Activated T-helper 2 cell treated with anti-CD3 and anti-CD28 coated beads, Interferon-gamma antibody, Interleukin-2, Interleukin-4, amounts not matched to agents 10 μg/mL and 5 μg/mL and 100 μg/mL, durations not matched to agents 14 hours and 24 hours and 36 hours (primary cell): ENCODE results near the gene HTATSF1. TPM values are rescaled to one million over a fixed set of nuclear protein-coding genes. Genes with fewer than 3 reads are reported as not detected.

Experiments used
- DNase-seq: peaks from one replicate; pipeline ENCODE4 v3.0.0; 2021; ENCODE audit warnings: low spot score
- H3K27ac Mint-ChIP-seq: one replicate; pipeline ENCODE4 v1.8.0; 2021; ENCODE audit warnings: mixed read lengths
- H3K27me3 Mint-ChIP-seq: one replicate; pipeline ENCODE4 v1.8.0; 2021; ENCODE audit warnings: low read depth, mixed read lengths
- H3K36me3 Mint-ChIP-seq: one replicate; pipeline ENCODE4 v1.8.0; 2021; ENCODE audit warnings: low read depth, mixed read lengths
- H3K4me1 Mint-ChIP-seq: one replicate; pipeline ENCODE4 v1.8.0; 2021; ENCODE audit warnings: low read depth, mixed read lengths
- H3K4me3 Mint-ChIP-seq: one replicate; pipeline ENCODE4 v1.8.0; 2021; ENCODE audit warnings: low read depth, mild to moderate bottlenecking, moderate library complexity, mixed read lengths
- H3K9me3 Mint-ChIP-seq: one replicate; pipeline ENCODE4 v1.8.0; 2021; ENCODE audit warnings: mixed read lengths
- intact Hi-C: fragments of 100-400 bp; cut with micrococcal nuclease; formaldehyde crosslinking; loops from one replicate; pipeline ENCODE4 v1.15.1; 2023
- total RNA-seq: library from RNA; stranded (reverse); gene quantifications from 2 replicates; pipeline ENCODE4 v1.2.3, GENCODE V29; 2022

The HTATSF1 gene, protein sequence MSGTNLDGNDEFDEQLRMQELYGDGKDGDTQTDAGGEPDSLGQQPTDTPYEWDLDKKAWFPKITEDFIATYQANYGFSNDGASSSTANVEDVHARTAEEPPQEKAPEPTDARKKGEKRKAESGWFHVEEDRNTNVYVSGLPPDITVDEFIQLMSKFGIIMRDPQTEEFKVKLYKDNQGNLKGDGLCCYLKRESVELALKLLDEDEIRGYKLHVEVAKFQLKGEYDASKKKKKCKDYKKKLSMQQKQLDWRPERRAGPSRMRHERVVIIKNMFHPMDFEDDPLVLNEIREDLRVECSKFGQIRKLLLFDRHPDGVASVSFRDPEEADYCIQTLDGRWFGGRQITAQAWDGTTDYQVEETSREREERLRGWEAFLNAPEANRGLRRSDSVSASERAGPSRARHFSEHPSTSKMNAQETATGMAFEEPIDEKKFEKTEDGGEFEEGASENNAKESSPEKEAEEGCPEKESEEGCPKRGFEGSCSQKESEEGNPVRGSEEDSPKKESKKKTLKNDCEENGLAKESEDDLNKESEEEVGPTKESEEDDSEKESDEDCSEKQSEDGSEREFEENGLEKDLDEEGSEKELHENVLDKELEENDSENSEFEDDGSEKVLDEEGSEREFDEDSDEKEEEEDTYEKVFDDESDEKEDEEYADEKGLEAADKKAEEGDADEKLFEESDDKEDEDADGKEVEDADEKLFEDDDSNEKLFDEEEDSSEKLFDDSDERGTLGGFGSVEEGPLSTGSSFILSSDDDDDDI
- total RNA-seq, result 43.8 and 47.3 TPM in 2 replicates

DNA sequence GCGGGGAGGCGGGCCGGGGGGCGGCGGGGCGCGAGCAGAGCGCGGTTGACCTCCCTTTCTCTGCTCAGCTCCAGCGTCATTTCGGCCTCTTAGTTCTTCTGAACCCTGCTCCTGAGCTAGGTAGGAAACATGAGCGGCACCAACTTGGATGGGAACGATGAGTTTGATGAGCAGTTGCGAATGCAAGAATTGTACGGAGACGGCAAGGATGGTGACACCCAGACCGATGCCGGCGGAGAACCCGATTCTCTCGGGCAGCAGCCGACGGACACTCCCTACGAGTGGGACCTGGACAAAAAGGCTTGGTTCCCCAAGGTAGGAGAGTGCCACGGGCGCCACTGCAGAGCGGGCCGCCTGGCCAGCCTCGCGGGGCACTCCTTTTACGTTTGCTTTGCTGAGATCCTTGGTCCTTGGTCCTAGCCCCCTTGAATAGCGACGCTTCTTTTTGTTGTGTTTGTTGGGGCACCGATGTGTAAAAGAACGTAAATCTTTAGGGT, at the start of gene HTATSF1:
Gene HTATSF1, plus strand, starts transcription at position 37 of the 497 bp plus-strand sequence. Its CDS starts 93 bp downstream, at position 130.
- Mint-ChIP-seq H3K36me3 (peaks cover 20% of the 10 kb centered on the region), H3K27ac (peak within 1 kb of the TSS; percentile 95), H3K4me3 (peak within 1 kb of the TSS; percentile 93), H3K27me3 (no peaks in the 10 kb centered on the region), H3K9me3 (no peaks in the 10 kb centered on the region), H3K4me1 (peaks cover 11% of the 10 kb centered on the region)
- intact Hi-C loops, result loop anchor here (2.0 to 10.0 kb wide), 4 partner anchors 79 to 525 kb away; partner anchors contain the start of gene MMGT1
- no peak for DNase-seq

DNA sequence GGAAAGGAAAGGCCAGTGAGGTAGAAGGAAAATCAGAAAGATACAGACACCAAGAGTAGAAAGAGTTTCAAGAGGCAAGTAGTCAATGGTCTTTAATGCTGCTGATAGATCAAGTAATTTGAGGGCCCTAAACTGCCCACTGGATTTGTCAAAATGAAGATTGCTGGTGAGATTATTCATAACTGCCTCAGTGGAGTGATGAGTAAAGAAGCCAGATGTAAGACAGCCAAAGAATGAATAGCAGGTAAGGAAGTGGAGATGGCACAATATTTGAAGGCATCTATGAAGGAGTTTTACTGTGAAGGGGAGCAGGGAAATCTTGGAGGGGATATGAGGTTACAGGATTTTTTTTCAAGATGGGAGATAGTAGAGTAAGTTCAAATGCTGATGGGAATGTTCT, 49.4 kb upstream of the HTATSF1 start:
- DNase-seq, result no peak
- no peaks in the 10 kb centered on the region for H3K36me3 Mint-ChIP-seq

DNA sequence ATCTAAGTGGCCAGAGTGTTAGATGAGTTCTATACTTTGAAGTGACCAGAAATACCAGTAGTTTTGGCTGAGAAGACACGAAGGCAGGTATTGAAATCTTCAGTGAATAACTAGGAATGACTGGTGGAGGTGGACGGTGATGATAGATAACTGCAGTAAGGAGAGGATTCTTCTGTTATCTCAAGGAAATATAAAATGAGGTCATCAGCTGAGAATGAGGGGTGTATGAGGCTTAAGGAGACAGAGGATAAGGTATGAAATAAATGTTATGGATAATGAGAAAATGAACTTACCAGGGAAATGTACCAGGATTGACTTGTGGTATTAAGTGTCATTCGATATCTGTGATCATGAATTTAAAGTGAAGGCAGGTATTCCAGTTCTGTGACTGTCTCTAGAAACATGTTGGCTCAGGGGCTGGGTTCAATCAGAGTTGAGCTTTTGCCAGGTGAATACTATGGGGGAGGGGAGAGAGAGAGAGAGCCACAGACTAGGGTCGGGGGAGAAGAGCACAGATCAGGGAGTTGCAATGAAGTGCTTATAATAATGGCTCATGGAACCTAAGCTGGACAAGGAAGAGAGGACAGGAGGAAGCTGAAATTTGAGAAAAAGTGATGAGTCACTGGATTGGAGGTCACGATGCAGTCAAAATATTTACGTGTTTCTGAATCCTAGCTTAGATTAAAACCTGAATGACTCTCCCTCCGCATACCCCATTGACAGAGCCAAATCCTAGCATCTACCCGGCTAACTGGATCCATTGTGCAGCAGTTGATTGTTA, 47.2 kb upstream of the HTATSF1 start:
- no peaks in the 10 kb centered on the region for H3K36me3 Mint-ChIP-seq
- no peaks in the 10 kb centered on the region for H3K9me3 Mint-ChIP-seq
- no peak overlapping the region for H3K4me3 Mint-ChIP-seq
- no peak overlapping the region for H3K27ac Mint-ChIP-seq
- intact Hi-C loops, result no loop called here
- H3K4me1 Mint-ChIP-seq, result no peaks in the 10 kb centered on the region
- no peaks in the 10 kb centered on the region for H3K27me3 Mint-ChIP-seq
- no peak for DNase-seq

More for the DNA sequence above, 49.4 kb upstream of the HTATSF1 start:
- intact Hi-C loops, result no loop called here
- H3K9me3 Mint-ChIP-seq, result no peaks in the 10 kb centered on the region
- H3K4me3 Mint-ChIP-seq, result no peak overlapping the region
- no peak overlapping the region for H3K27ac Mint-ChIP-seq
- no peaks in the 10 kb centered on the region for H3K27me3 Mint-ChIP-seq
- H3K4me1 Mint-ChIP-seq, result no peaks in the 10 kb centered on the region

DNA sequence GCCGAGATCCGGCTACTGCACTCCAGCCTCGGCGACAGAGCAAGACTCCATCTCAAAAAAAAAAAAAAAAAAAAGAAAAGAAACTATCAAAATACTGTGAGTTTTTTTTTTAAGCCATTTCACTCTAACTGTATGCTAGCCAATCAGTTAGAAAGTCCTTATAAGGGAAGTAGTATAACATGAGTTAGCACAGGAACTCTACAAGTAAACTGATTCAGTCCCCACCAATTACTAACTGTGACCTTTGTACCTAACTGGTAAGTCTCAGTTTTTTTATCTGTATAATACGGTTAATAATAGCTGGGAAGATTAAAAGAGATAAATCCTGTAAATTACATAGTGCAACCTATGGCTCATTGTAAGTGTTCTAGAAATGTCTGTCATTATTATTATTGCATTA, 44.8 kb upstream of the HTATSF1 start:
- Mint-ChIP-seq H3K4me3 (no peak overlapping the region), H3K9me3 (no peaks in the 10 kb centered on the region), H3K27ac (no peak overlapping the region), H3K36me3 (no peaks in the 10 kb centered on the region), H3K27me3 (no peaks in the 10 kb centered on the region), H3K4me1 (no peaks in the 10 kb centered on the region)
- intact Hi-C loops, result no loop called here
- DNase-seq, result no peak

DNA sequence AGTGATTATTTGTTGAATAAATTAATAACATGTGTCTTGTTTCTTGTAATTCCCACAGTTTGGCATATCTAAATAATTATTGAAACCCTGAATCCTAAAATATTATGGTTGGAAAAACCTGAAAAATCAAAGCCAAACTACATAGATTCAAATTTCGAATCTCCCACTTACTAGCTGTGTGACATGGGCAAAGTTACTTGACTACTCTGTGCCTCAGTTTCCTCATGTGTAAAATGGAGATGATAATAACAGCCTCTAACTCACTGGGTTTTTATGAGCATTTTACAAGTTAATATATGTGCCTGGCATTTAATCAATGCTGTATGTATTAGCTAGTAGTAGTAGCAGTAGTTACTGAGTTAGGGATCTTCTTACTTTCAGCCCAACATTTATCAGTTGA, 44.3 kb upstream of the HTATSF1 start:
- Mint-ChIP-seq H3K4me1 (no peaks in the 10 kb centered on the region), H3K36me3 (no peaks in the 10 kb centered on the region), H3K9me3 (no peaks in the 10 kb centered on the region), H3K27me3 (no peaks in the 10 kb centered on the region), H3K4me3 (no peak overlapping the region), H3K27ac (no peak overlapping the region)
- intact Hi-C loops, result no loop called here
- no peak for DNase-seq

DNA sequence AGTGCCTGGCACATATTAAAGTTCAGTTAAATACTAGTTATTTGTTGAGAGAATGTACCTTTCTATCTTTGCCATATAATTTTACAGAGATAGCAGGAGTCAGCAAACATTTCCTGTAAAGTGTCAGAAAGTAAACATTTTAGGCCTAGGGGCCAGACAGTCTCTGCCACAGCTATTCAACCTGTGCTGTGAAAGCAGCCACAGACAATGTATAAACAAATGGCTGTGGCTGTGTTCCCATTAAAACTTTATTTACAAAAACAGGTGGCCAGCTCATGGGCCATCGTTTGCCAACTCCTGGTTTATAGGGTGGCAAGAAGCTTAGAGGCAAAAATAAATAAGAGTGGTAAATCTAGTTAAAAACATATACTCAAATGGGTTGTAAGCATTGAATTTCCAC, 43.6 kb upstream of the HTATSF1 start:
- DNase-seq, result no peak
- H3K27me3 Mint-ChIP-seq, result no peaks in the 10 kb centered on the region
- no peaks in the 10 kb centered on the region for H3K36me3 Mint-ChIP-seq
- H3K4me1 Mint-ChIP-seq, result no peaks in the 10 kb centered on the region
- no peak overlapping the region for H3K4me3 Mint-ChIP-seq
- intact Hi-C loops, result no loop called here
- H3K9me3 Mint-ChIP-seq, result no peaks in the 10 kb centered on the region
- H3K27ac Mint-ChIP-seq, result no peak overlapping the region

DNA sequence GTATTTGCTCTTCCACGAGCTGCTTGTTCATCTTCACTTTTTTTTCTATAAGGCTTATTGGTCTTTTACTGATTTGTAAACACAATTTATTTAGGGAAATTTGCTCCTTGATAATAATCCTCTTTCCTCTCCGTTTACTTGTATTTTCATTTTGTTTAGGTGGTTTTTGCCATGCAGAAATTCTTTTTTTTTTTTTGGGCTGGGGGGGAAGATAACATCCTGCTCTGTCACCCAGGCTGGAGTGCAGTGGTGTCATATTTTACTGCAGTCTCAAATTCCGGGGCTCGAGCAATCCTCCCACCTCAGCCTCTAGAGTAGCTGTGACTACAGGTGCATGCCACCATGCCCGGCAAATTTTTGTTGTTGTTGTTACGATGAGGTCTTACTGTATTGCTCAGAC, 41.3 kb upstream of the HTATSF1 start:
- Mint-ChIP-seq H3K4me1 (no peaks in the 10 kb centered on the region), H3K27me3 (no peaks in the 10 kb centered on the region), H3K36me3 (no peaks in the 10 kb centered on the region), H3K27ac (no peak overlapping the region), H3K9me3 (no peaks in the 10 kb centered on the region), H3K4me3 (no peak overlapping the region)
- no peak for DNase-seq
- intact Hi-C loops, result no loop called here

DNA sequence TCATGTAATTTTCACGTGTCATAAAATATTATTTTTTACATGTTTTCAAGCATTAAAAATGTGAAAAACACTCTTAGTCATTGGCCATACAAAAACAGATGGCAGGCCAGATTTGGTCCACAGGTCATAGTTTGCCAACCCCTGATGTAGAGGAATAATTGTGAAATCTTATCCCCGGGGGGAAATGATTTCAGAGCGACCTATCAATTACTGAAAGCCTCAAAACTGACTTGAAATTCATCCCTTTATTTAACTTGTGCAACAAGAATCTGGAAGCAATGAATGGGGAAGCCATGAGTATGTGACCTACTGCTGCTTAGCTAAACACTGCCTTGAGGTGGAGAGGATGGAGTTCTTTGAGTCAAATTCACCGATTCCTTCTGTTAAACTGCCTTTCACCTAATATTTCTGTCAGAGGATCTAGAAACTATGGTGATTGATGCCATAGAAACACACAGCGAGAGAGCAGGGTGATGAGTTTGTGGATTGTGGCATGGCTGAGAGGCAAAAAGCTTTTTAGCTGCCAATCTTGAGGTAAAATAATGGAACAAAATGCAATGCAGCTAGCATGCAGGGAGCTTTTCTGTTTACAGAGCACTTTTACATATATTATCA, 40.0 kb upstream of the HTATSF1 start:
- Mint-ChIP-seq H3K4me3 (no peak overlapping the region), H3K4me1 (no peaks in the 10 kb centered on the region), H3K9me3 (no peaks in the 10 kb centered on the region), H3K27me3 (peaks cover 2% of the 10 kb centered on the region), H3K27ac (no peak overlapping the region), H3K36me3 (no peaks in the 10 kb centered on the region)
- DNase-seq, result no peak
- intact Hi-C loops, result no loop called here

DNA sequence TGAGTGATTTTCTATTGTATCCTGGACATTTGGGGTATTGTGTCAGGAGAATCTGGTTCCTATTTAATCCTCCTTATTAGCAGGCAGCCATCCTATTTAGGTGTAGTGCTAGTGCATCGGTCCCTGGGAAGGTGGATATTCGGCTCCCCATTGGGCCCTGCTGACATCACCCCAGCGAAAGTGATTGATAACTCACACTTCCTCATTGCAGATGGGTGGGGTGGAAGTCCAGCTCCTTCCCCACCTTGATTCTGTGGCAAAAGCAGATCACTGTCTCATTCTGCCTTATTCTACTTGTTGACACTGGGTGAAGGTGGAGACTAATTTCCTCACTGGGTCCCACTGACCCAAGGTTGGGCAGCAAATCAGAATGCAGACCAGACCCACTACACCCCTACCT, 32.8 kb upstream of the HTATSF1 start:
- H3K27ac Mint-ChIP-seq, result no peak overlapping the region
- H3K36me3 Mint-ChIP-seq, result no peaks in the 10 kb centered on the region
- H3K27me3 Mint-ChIP-seq, result peaks cover 6% of the 10 kb centered on the region
- no peaks in the 10 kb centered on the region for H3K4me1 Mint-ChIP-seq
- no peak overlapping the region for H3K4me3 Mint-ChIP-seq
- DNase-seq, result no peak
- H3K9me3 Mint-ChIP-seq, result no peaks in the 10 kb centered on the region
- intact Hi-C loops, result no loop called here

DNA sequence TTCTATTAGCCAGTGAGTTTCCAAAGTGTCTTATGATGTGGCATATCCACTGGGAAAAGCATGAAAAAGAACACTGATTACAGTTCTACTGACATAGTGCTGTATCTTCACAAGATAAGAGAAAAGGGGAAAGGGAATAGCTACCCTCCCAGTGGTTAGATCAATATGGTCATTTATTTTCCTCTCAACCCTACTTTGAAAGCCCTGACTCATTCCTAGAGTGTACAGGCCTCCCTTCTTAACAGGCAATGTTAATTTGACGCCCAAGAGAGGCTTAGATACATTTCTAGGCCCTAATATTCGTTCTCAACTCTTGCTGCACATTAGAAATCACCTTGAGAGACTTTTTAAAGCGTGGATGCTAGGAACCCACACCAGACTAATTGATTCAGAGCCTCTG, 30.1 kb upstream of the HTATSF1 start:
- H3K27ac Mint-ChIP-seq, result no peak overlapping the region
- intact Hi-C loops, result no loop called here
- no peaks in the 10 kb centered on the region for H3K9me3 Mint-ChIP-seq
- H3K4me1 Mint-ChIP-seq, result no peaks in the 10 kb centered on the region
- H3K27me3 Mint-ChIP-seq, result peaks cover 4% of the 10 kb centered on the region
- no peak overlapping the region for H3K4me3 Mint-ChIP-seq
- no peak for DNase-seq
- H3K36me3 Mint-ChIP-seq, result no peaks in the 10 kb centered on the region

DNA sequence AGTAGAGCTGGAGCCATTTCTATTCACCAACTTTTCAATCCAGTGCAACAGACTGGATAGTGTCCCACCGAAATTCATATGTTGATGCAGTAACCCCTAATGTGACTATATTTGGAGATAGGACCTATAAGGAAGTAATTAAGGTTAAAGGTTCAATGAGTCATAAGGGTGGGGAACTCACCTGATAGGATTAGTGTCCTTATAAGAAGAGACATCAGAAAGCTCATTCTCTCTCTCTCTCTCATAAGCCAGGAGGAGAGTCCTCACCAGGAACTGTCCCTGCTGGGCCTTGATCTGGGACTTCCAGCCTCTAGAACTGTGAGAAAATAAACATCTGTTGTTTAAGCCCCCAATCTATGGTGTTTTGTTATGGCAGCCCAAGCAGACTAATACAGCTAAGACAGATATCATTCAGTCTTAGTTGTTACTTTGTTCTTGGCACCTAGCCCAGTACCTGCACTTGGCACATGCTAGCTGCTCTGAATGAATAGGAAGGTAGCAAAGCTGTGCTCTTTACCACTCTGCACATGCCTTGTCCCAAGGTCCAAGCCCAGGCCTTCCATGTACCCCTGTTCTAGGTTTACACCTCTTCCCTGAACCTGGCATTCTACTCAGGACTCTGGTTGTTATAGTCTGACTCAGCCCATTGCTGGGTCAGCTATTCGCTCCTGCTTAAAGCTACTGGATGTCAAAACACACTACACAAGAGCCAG, 28.8 kb upstream of the HTATSF1 start:
- Mint-ChIP-seq H3K4me3 (no peak overlapping the region), H3K27me3 (peaks cover 4% of the 10 kb centered on the region), H3K36me3 (no peaks in the 10 kb centered on the region), H3K4me1 (no peaks in the 10 kb centered on the region), H3K27ac (no peak overlapping the region), H3K9me3 (no peaks in the 10 kb centered on the region)
- no peak for DNase-seq
- intact Hi-C loops, result no loop called here

DNA sequence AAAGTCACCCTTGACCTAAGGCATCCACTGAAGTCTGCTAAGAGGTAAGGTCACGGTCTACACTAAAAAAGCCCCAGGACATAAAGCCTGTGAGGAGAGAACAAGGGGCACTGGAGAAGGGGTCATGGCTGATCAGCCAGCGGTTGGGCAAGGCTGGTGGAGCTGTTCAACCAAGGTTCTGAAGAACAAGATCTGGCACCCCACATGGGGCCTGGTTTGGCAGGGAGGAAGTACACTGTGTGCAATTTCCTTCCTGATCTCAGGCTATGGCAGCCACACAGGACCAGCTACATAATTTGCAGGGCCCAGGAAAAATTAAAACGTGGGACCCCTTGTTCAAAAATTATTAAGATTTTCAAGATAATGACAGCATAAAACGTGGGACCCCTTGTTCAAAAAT, 23.7 kb upstream of the HTATSF1 start:
- H3K4me1 Mint-ChIP-seq, result no peaks in the 10 kb centered on the region
- intact Hi-C loops, result no loop called here
- no peaks in the 10 kb centered on the region for H3K36me3 Mint-ChIP-seq
- no peak for DNase-seq
- H3K27me3 Mint-ChIP-seq, result no peaks in the 10 kb centered on the region
- H3K27ac Mint-ChIP-seq, result no peak overlapping the region
- no peaks in the 10 kb centered on the region for H3K9me3 Mint-ChIP-seq
- no peak overlapping the region for H3K4me3 Mint-ChIP-seq
